HG03139 (cell line): ENCODE data around the gene SPATA33.
"Not testable (repeated sequence)": the region's sequence is repeated elsewhere in the genome, so short reads cannot be mapped to it uniquely, and the experiment has no call there.

ENCODE experiments used
- ATAC-seq: cut with Tn5 transposase; IDR thresholded peaks from one replicate; pipeline ENCODE4 v1.9.1; 2021; ENCODE audit not compliant: unreplicated experiment

Gene SPATA33

GRCh38 chr16:89658221-89658879, 714 bp downstream of the SPATA33 start:
- ATAC-seq = no peak

- no peak for ATAC-seq
These were observed 2.5 kb downstream of the SPATA33 start for GRCh38 chr16:89660146-89660545.

- ATAC-seq = no peak
These were observed 3.6 kb downstream of the SPATA33 start for GRCh38 chr16:89661215-89661614.

GRCh38 chr16:89664238-89664637, 6.6 kb downstream of the SPATA33 start:
- ATAC-seq = not testable (repeated sequence)

GRCh38 chr16:89667000-89667399, 9.4 kb downstream of the SPATA33 start:
- ATAC-seq = not testable (repeated sequence)

GRCh38 chr16:89667633-89668032, 10.0 kb downstream of the SPATA33 start:
- no peak for ATAC-seq

- ATAC-seq = no peak
These were observed 11.1 kb downstream of the SPATA33 start for GRCh38 chr16:89668790-89669158.

- ATAC-seq = no peak
These were observed 12.1 kb downstream of the SPATA33 start for GRCh38 chr16:89669755-89670154.

GRCh38 chr16:89670496-89671431, 13.1 kb downstream of the SPATA33 start:
- ATAC-seq = no peak

GRCh38 chr16:89671565-89671964, 13.9 kb downstream of the SPATA33 start:
- not testable (repeated sequence) for ATAC-seq

GRCh38 chr16:89672177-89672941, 14.7 kb downstream of the SPATA33 start:
- ATAC-seq = no peak

- no peak for ATAC-seq
These were observed 20.6 kb downstream of the SPATA33 start for GRCh38 chr16:89678258-89678657.

- no peak for ATAC-seq
These were observed 28.3 kb downstream of the SPATA33 start for GRCh38 chr16:89685916-89686315.

GRCh38 chr16:89686520-89687091, 29.0 kb downstream of the SPATA33 start, which contains the start of gene CDK10:
Gene CDK10 (plus strand): TSS chr16:89686689. CDS start chr16:89686711, 22 bp downstream.
- ATAC-seq = peak; percentile 72

- ATAC-seq = peak; percentile 42
These were observed 29.7 kb downstream of the SPATA33 start for GRCh38 chr16:89687092-89687940.

GRCh38 chr16:89688395-89688794, 30.8 kb downstream of the SPATA33 start:
- ATAC-seq = no peak

- no peak for ATAC-seq
These were observed 31.5 kb downstream of the SPATA33 start for GRCh38 chr16:89689142-89689541.

GRCh38 chr16:89689621-89690020, 32.0 kb downstream of the SPATA33 start:
- not testable (repeated sequence) for ATAC-seq

- no peak for ATAC-seq
These were observed 32.8 kb downstream of the SPATA33 start for GRCh38 chr16:89690392-89690901.
